HG03095 (cell line): ENCODE measurements around the gene ZNF496.
"Not testable (repeated sequence)": the region's sequence is repeated elsewhere in the genome, so short reads cannot be mapped to it uniquely, and the experiment has no call there.

Experiments
- ATAC-seq: cut with Tn5 transposase; IDR thresholded peaks from one replicate; pipeline ENCODE4 v1.9.1; 2021; ENCODE audit warnings: moderate library complexity; ENCODE audit not compliant: unreplicated experiment

ZNF496 gene

GRCh38 chr1:247359559-247359958 lies 27.9 kb upstream of the ZNF496 start:
- no peak for ATAC-seq

GRCh38 chr1:247358920-247359319 lies 27.3 kb upstream of the ZNF496 start:
- ATAC-seq = no peak

- peak; percentile 86 for ATAC-seq
Measured at GRCh38 chr1:247357781-247358211, 26.1 kb upstream of the ZNF496 start.

- ATAC-seq = no peak
Measured at GRCh38 chr1:247357052-247357780, 25.5 kb upstream of the ZNF496 start.

GRCh38 chr1:247355160-247355559 lies 23.5 kb upstream of the ZNF496 start:
- not testable (repeated sequence) for ATAC-seq

- no peak for ATAC-seq
Measured at GRCh38 chr1:247352175-247352574, 20.5 kb upstream of the ZNF496 start.

- ATAC-seq = no peak
Measured at GRCh38 chr1:247350587-247350986, 18.9 kb upstream of the ZNF496 start.

- ATAC-seq = no peak
Measured at GRCh38 chr1:247347477-247348222, 16.0 kb upstream of the ZNF496 start.

- no peak for ATAC-seq
Measured at GRCh38 chr1:247345881-247346280, 14.2 kb upstream of the ZNF496 start.

- ATAC-seq = no peak
Measured at GRCh38 chr1:247343801-247344200, 12.1 kb upstream of the ZNF496 start.

GRCh38 chr1:247338723-247339275 lies 7.1 kb upstream of the ZNF496 start:
- ATAC-seq = no peak

- no peak for ATAC-seq
Measured at GRCh38 chr1:247337961-247338360, 6.3 kb upstream of the ZNF496 start.

GRCh38 chr1:247337250-247337746 lies 5.6 kb upstream of the ZNF496 start:
- no peak for ATAC-seq

- ATAC-seq = no peak
Measured at GRCh38 chr1:247336390-247336789, 4.7 kb upstream of the ZNF496 start.

GRCh38 chr1:247335882-247336281 lies 4.2 kb upstream of the ZNF496 start:
- no peak for ATAC-seq

GRCh38 chr1:247334378-247335133 lies 2.9 kb upstream of the ZNF496 start:
- no peak for ATAC-seq

- ATAC-seq = no peak
Measured at GRCh38 chr1:247332623-247333361, 1.1 kb upstream of the ZNF496 start.

GRCh38 chr1:247332215-247332622 lies 552 bp upstream of the ZNF496 start:
- ATAC-seq = peak; percentile 45

GRCh38 chr1:247331172-247331524 lies 519 bp downstream of the ZNF496 start:
- peak; percentile 60 for ATAC-seq

- ATAC-seq = no peak
Measured at GRCh38 chr1:247330548-247331171, 1.0 kb downstream of the ZNF496 start.
